GOT3 (cell line): Measurements from ENCODE around the gene AP4E1.
"Not testable (repeated sequence)": the region's sequence is repeated elsewhere in the genome, so short reads cannot be mapped to it uniquely, and the experiment has no call there.

Experiments
- DNase-seq: peaks from one replicate; lab custom pipeline; 2025; ENCODE audit warnings: mixed read lengths; lab: John Stamatoyannopoulos, UW

The AP4E1 gene

DNA sequence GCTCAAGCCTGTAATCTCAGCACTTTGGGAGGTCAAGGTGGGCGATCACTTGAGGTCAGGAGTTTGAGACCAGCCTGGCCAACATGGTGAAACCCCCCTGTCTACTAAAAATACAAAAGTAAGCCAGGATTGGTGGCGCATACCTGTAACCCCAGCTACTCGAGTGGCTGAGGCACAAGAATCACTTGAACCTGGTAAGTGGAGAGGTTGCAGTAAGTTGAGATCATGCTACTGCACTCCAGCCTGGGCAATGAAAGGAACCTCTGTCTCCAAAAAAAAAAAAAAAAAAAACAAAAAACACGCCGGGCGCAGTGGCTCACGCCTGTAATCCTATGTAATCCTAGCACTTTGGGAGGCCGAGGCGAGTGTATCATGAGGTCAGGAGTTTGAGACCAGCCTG, 18.9 kb upstream of the AP4E1 start:
- no peak for DNase-seq

DNA sequence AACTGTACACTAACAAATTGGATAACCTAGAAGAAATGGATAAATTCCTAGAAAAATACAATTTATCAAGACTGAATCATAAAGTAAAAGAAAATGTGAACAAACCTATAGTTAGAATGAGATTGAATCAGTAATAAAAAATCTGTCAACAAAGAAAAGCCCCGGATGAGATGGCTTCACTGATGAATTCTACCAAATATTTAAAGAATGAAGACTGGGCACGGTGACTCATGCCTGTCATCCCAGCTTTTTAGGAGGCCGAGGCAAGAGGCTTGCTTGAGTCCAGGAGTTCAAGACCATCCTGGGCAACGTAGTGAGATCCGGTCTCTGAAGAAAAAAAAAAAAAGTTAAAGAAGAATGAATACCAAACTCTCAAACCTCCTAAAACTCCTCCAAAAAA, 17.7 kb upstream of the AP4E1 start:
- no peak for DNase-seq

DNA sequence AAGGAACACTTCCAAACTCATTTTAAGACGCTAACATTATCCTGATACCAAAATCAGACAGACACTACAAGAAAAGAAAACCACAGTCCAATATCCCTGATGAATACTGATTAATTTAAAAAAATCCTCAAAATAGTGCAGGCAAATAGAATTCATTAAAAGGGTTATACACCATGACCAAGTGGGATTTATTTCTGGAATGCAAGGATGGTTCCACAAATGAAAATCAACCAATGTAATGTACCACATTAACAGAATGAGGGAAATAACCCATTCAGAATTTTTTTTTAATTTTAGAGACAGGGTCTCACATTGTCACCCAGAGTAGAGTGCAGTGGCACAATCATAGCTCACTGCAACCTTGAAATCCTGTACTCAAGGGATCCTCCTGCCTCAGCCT, 17.3 kb upstream of the AP4E1 start:
- no peak for DNase-seq

DNA sequence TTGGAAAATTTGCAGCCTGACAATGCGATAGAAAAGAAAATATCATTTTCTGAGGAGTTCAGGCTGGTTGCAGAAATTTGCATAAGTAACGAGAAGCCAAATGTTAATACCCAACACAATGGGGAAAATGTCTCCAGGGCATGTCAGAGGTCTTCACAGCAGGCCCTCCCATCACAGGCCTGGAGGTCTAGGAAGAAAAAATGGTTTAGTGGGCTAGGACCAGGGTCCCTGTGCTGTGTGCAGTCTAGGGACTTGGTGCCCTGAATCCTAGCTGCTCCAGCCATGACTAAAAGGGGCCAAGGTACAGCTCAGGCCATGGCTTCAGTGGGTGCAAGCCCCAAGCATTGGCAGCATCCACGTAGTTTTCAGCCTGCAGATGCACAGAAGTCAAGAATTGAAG, 14.5 kb upstream of the AP4E1 start:
- DNase-seq: no peak

DNA sequence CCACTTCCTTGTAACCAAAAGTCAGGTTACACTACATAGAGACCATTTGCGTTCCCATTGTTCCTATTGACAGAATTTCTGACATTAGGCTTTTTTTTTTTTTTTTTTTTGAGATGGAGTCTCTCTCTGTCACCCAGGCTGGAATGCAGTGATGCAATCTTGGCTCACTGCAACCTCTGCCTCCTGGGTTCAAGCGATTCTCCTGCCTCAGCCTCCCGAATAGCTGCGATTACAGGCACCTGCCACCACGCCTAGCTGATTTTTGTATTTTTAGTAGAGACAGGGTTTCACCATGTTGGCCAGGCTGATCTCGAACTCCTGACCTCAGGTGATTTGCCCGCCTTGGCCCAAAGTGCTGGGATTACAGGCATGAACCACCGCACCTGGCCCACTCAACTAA, 7.1 kb upstream of the AP4E1 start:
- DNase-seq: not testable (repeated sequence)

DNA sequence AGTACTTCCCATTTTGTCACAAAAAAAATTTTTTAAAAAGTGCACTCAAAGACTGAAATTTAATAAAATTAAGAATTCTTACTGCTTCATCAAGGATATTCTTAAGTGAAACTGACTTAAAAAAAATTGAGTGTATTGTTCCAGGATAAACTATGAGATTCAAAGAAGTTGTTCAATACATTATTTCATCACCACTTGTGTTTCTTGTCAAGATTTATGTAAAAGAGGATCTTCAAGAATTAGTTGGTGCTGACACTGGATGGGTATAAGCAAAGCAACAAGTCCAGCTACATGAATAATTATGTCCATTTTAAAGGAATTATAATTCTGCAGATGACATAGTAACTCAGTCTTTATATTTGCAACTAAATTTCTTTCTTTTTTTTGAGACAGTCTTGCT, 4.3 kb upstream of the AP4E1 start:
- DNase-seq: no peak

DNA sequence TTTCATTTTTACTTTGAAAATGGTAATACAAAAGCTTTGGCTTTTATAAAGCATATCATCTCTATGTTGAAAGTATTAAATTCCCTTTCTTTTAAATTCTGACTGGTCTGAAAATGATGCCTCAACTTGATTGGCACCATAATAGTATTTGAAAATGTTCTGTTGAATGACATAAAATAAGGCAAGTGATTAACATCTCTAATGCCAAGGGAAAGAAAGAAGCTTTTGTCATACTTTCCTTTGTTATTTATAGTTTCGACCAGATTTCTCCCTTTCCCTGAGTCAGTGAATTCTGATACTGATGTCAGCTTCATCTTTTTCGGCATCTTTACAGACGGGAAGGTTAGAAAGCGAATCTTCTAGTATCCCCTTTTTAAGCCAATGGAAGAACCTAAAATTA, 3.4 kb upstream of the AP4E1 start:
- no peak for DNase-seq

DNA sequence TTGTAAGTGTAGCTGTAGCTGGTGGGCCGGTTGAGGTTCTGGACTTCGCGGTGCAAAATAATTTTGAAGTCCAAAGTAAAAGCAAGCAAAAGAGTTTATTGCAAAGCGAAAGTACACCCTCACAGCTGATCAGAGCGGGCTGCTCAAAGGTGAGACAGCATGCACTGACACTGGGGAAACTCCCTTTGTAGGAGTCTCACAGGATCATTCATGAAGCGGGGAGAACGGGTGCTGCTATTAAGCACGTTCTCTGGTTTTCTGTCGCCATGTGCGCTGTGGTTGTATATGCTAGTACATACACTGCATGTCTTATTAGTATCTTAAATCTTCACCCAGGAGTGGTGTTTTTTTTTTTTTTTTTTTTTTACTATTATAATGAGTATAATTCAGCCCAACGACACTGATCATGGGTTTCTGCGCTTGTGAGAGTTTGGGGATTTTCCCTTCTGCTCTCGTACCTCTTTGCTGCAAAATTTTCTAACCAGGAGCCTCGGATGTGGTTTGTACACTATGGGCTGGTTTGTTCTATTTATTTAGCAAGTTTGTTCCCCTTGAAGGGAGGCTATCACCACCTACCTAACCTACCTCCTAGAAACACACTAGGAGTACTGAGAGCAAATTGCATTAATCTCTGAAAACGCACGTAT, 1.4 kb upstream of the AP4E1 start:
- no peak for DNase-seq

DNA sequence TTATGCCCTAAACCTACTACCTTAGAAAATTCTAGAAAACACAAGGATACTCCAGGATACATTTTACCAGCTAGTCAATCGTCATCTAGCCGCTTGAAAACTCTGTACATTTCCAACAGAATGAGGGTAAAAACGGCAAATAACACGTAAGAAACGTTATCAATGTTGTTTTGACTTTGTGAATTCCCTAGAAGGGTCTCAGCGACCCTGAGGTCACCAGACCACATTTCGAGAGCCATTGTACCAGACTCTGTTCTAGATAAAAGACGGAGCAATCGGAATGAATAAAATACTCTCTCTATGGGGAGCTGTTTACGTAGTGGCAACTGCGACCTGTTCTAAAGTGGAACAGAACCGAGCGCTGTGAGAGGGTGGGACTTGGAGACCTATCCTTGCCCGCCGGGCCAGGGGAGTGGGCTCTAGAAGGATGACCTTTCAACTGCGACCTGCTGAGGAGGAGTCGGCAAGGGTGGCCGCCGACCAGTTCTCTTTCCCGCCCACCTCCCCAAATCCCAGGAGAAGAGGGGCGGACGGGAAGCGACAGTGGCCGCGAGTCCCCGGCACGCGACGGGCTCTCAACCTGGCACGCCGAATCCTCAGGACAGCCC, 778 bp upstream of the AP4E1 start:
- no peak for DNase-seq

DNA sequence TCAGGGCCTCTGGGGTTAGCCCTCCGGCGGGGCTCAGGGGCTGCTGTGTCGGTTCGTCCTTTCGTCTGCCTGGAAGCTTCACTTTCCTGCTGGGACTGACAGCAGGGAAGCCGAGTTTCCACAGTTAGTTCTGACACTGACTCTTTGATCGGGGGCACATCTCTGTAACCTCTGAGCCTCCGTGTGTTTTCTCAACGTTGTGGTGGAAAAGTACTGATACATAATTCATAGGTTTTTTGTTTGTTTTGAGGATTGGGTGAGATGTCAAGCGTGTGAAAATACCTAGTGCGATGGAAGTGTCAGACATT, 481 bp downstream of the AP4E1 start:
- no peak for DNase-seq

DNA sequence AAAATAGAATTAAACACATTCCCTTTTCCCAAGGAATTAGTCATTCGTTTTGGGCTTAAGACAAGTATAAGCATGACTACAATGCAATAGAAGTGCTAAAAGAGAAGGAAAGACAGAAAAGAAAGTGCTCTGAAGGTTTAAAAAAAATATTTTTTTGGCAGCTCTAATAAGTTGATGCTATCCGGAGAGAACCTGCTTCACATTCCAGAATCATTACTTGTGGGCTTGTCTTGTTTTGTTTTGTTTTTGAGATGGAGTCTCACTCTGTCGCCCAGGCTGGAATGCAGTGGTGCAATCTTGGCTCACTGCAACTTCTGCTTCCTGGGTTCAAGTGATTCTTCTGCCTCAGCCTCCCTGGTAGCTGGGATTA, 1.9 kb downstream of the AP4E1 start:
- not testable (repeated sequence) for DNase-seq

DNA sequence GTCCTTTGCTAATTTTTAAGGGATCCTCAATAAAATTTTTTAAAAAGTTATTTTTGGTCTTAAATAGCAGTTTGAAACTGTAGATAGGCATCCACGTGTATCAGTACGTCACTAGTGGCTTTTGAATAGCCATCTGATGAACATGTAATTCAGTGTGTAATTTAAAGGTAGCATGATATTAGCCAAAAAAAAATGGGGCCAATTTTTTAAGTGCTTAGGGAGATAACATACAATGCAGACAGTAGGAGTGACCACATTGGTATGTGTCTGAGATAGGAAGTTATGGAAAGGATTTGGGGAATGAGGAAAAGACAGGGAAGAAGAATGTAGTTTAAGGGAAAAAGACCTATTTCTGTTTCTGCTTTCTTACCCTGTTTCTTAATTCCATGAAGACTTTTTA, 2.5 kb downstream of the AP4E1 start:
- DNase-seq: no peak

DNA sequence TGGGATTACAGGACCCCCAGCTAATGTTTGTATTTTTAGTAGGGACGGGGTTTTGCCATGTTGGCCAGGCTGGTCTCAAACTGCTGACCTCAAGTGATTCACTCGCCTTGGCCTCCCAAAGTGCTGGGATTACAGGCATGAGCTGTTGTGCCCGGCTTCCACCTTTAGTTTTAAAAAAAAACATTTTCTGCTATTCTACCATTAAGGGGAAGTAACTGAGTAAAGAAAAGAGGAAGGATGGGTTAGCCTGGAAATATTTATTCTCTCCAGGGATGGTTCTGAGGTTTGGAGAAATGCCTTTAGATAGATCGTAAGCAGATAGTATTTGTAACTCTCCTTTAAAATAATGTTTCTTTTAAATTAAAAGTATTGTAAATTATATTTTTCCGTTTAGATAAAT, 3.1 kb downstream of the AP4E1 start:
- no peak for DNase-seq

DNA sequence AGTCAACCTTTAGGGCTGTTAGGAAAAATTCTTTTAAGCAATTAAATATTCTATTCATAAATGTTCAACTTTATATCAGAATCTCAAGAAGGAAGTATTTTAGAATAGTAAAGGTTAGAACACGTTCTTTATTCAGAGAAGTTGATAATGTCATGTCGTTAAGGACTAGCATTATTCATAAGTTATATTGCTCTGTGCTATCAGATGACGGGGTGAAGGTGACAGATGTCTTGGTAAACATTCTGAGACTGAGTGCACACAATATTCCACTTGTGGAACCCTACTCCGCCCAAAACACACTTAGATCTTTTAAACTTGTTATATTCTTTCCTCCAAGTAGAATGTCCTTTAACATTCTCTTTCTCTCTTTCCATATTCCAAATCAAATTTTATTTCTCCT, 7.9 kb downstream of the AP4E1 start:
- no peak for DNase-seq

DNA sequence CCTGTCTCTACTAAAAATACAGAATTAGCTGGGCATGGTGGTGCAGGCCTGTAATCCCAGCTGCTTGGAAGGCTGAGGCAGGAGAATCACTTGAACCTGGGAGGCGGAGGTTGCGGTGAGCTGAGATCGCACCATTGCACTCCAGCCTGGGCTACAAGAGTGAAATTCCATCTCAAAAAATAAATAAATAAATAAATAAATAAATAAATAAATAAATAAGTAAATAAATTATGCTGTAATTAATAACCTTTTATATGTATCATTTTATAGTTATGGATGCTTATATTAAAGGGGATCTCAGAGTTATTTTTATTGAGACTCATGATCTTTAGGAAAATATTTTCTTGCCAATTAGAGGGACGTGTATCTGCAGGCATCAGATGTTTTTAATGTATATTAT, 10.9 kb downstream of the AP4E1 start:
- not testable (repeated sequence) for DNase-seq

DNA sequence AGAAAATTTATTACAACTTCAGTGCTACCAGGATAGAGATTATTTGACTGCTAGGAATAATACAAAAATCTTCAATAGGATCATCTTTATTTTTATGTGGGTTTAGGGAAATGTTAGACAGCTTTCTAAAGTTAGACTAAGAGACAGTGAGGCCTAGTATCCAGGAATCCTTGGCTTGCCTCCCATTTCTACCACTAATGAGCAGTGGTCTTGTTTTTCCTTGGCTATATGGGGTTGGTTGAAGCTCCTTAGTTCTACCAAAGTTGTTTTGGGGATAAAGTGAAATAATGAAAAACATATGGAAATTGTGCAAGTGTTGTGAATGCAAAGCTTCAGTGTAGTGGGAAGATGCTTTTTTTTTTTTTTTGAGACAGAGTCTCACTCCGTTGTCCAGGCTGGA, 16.8 kb downstream of the AP4E1 start:
- DNase-seq: no peak

DNA sequence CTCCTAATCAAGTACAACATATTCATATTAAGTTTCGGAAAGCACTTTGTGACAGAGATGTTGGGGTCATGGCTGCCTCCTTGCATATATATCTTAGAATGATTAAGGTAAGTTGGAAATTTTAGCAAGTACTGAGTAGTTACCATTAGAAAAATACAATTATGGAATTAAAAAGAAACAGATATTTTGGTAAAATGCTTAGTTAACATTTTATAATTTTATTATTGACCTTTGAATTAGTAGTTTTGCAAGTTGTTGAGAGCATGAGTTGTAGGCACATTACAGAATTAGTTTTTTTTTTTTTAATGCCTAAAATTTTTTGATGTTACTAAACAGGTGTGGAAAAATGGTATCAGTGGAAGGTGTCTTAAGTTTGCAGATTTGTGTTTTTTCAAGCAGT, 20.6 kb downstream of the AP4E1 start:
- DNase-seq: no peak

DNA sequence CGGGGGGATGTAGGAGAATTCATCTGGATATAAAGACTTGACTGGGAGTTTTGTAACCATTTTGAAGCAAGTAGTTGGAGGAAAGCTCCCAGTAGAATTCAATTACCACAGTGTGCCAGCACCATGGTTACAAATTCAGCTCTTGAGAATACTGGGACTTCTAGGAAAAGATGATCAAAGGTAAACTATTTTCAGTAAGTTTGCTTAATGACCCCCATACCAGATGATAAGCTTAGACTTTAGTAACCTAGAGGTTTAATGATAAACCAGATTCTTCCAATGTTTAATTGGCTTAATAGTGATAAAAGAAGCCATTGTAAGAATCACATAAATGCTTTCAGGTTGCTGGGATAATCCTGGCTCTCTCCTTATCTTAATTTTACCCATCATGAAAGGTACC, 22.3 kb downstream of the AP4E1 start:
- DNase-seq: no peak

DNA sequence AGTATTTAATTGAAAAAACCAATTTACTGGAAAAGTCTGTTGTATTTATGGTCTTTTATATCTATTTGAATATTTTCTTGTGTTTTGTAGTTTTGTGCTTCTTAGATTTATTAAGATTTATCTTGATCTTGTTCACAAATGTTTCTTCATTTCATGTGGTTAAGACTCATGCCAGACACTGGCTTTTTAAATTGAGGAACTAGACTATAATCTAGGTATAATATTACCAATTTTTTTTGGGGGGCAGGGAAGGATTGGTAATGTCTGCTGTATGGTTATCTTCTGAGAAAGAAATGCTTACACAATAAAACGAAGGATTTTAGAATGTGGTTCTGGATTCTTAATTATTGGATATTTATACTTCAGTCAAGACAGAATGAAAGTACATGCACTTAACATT, 24.9 kb downstream of the AP4E1 start:
- DNase-seq: no peak

DNA sequence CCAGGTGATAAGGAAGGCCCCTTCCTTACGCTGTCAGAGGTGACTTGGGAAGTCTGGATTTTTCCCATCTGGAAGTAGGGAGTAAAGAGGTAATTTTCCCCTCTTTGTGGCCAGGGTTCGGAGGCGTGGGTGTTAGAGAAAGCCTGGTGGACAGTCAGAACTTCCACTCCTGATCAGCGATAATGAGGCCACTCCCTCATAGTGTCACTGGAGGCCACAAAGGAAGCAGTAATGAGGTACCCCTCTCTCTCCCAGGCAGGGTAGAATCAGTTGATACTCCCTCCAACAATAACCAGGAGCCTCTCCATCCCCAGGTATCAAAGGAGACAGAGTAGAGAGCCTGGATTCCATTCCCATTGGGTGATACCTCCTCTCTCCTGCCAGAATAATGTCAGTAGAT, 30.0 kb downstream of the AP4E1 start:
- no peak for DNase-seq

DNA sequence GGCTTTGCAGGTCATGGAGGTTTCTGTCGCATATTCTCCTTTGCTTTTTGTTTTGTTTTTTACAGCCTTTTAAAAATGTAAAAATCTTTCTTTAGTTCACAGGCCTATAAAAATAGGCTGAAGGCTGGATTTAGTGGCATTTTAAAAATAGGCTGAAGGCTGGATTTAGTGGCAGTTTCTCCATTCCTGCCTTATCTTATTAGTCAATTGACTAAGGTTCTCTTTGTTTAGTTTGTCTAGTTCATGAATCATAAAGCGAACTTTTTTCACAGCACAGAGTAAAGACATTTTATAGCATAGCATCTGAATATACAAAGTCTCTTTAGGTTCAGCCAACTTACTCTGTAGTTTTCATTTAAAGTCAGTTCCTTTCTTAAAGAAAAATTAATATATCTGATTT, 31.4 kb downstream of the AP4E1 start:
- no peak for DNase-seq

DNA sequence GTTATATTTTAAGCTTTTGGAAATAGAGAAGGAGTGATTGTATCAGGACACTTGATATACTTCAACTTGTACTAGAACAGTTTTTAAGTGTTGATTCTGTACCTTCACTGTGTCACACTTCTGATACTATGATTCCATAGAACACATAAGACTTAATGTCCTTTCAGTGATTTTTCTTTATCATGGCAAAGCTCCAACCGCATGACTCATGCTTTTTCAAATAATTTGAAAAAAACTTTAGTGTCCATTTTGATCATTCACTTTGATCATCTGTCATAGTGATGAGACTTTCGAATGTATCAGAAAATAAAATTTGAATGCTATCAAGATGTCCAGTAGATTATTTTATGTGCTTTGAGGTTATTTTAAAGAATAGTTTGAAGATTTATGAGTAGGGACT, 32.0 kb downstream of the AP4E1 start:
- DNase-seq: no peak

DNA sequence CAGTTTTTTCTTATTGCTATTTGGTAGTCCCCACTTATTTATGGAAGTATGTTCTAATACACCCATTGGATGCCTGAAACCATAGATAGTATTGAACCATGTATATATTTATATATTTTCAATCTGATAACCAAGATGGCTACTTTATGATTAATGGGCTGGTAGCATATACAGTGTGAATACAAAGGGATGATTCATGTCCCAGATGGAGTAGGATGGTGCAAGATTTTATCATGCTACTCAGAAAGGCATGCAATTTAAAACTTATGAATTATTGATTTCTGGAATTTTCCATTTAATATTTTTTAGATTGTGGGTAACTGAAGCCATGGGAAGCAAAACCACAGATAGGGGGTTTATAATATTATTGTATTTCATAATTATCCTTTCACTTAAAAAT, 35.2 kb downstream of the AP4E1 start:
- no peak for DNase-seq

DNA sequence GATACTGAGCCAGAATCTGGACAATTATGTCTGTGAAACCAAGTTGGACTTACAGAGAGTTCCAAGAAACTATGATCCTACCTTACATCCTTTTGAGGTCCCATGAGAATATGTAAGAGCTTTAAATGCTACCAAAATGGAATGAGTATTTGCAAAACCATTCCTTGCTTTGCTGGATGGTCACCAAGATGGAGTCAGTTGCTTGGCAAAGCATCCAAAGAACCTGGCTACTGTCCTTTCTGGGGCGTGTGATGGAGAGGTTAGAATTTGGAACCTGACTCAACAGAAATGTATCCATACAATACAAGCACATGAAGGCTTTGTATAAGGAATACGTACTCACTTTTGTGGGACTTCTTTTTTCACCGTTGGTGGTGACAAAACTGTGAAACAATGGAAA, 36.2 kb downstream of the AP4E1 start:
- no peak for DNase-seq

DNA sequence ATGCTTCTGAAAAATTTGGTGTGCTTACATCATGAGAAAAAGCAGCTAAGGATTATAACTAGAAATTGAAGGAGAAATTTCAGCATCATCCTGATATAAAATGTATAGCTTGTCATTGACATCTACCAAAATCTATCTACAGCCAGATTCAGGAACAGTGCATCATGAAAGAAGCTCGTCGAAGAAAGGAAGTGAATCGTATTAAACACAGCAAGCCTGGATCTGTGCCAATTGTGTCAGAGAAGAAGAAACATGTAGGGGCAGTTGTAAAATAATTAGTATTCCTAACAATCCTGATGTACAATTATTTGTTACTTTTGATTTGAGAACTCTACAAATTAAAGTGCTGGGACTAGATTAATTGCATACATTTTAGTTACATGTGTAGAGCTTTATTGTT, 37.2 kb downstream of the AP4E1 start:
- no peak for DNase-seq
